CD4-positive, alpha-beta memory T cell (primary cell): ENCODE results near the gene TTC7B. TPM values are rescaled to one million over a fixed set of nuclear protein-coding genes. Genes with fewer than 3 reads are reported as not detected.

ENCODE experiments used
- CTCF ChIA-PET: fragments of 350-600 bp; sonication (Branson Sonifier 250); formaldehyde crosslinking; loops from one replicate; lab custom pipeline; 2021; ENCODE audit warnings: inconsistent platforms; ENCODE audit not compliant: partially characterized antibody; lab: Charles Lee
- POLR2A ChIA-PET: fragments of 350-600 bp; sonication (Branson Sonifier 250); formaldehyde crosslinking; loops from one replicate; lab custom pipeline; 2021; ENCODE audit not compliant: partially characterized antibody; lab: Charles Lee
- DNase-seq, 5 donors: peaks; one replicate each; pipeline versions ENCODE4 v3.0.0 to v3.0.0-alpha.2; 2020 to 2022; ENCODE audit warnings: mixed read lengths in 1 of 5
- H3K27ac ChIP-seq: one replicate; pipeline ENCODE4 v1.7.0; 2013; ENCODE audit warnings: low read depth, low read length
- H3K27me3 ChIP-seq: 2 replicates; pipeline ENCODE4 v1.7.0; 2013; ENCODE audit warnings: mild to moderate bottlenecking, low read length, moderate library complexity; ENCODE audit not compliant: insufficient read depth
- H3K36me3 ChIP-seq: 2 replicates; pipeline ENCODE4 v1.7.0; 2013; ENCODE audit warnings: mild to moderate bottlenecking, low read length, moderate library complexity; ENCODE audit not compliant: insufficient read depth
- H3K4me1 ChIP-seq: 2 replicates; pipeline ENCODE4 v1.7.0; 2013; ENCODE audit warnings: mild to moderate bottlenecking, low read length, moderate library complexity; ENCODE audit not compliant: insufficient read depth
- H3K4me3 ChIP-seq, 2 donors: one replicate each; pipeline ENCODE4 v1.7.0; 2013; ENCODE audit warnings: low read length in 2 of 2, mild to moderate bottlenecking in 1 of 2
- H3K9me3 ChIP-seq, 2 donors: one replicate each; pipeline ENCODE4 v1.7.0; 2013; ENCODE audit warnings: low read length in 2 of 2, control low read depth in 1 of 2; ENCODE audit not compliant: control insufficient read depth in 1 of 2
- H3K27ac Mint-ChIP-seq, 7 donors: one replicate each; pipeline ENCODE4 v1.8.0; 2020 to 2021; ENCODE audit warnings: mixed read lengths in 7 of 7, mild to moderate bottlenecking in 6 of 7, inconsistent platforms in 3 of 7, moderate library complexity in 3 of 7
- H3K27me3 Mint-ChIP-seq, 2 donors: one replicate each; pipeline ENCODE4 v1.8.0; 2020 to 2021; ENCODE audit warnings: mixed read lengths in 2 of 2
- H3K36me3 Mint-ChIP-seq, 2 donors: one replicate each; pipeline ENCODE4 v1.8.0; 2020 to 2021; ENCODE audit warnings: mixed read lengths in 2 of 2, inconsistent platforms in 1 of 2, mild to moderate bottlenecking in 1 of 2
- H3K4me1 Mint-ChIP-seq, 4 donors: one replicate each; pipeline ENCODE4 v1.8.0; 2020 to 2021; ENCODE audit warnings: mixed read lengths in 4 of 4, mild to moderate bottlenecking in 1 of 4
- H3K4me3 Mint-ChIP-seq, 8 donors: one replicate each; pipeline ENCODE4 v1.8.0; 2020 to 2021; ENCODE audit warnings: mixed read lengths in 8 of 8, mild to moderate bottlenecking in 7 of 8, moderate library complexity in 6 of 8, inconsistent platforms in 3 of 8
- H3K9me3 Mint-ChIP-seq, 8 donors: one replicate each; pipeline ENCODE4 v1.8.0; 2020 to 2021; ENCODE audit warnings: mixed read lengths in 8 of 8, mild to moderate bottlenecking in 5 of 8, inconsistent platforms in 3 of 8, moderate library complexity in 1 of 8
- intact Hi-C: fragments of 100-400 bp; cut with micrococcal nuclease; formaldehyde crosslinking; loops from one replicate; pipeline ENCODE4 v1.15.1; 2023
- polyA plus RNA-seq, 2 donors: library from polyadenylated mRNA; unstranded; fragments of 300-500 nt; fragmentation: Illumina TruSeq; gene quantifications; one replicate each; pipeline ENCODE4 v1.2.3, GENCODE V29; 2021
- total RNA-seq, 2 experiments: library from RNA; stranded (reverse); gene quantifications; one replicate each; pipeline ENCODE4 v1.2.3, GENCODE V29; 2021

Gene TTC7B
- total and polyA plus RNA-seq, 4 experiments from 2014 or later = 0.30 to 1.9 (median 1.5) TPM; not detected in 1

DNA sequence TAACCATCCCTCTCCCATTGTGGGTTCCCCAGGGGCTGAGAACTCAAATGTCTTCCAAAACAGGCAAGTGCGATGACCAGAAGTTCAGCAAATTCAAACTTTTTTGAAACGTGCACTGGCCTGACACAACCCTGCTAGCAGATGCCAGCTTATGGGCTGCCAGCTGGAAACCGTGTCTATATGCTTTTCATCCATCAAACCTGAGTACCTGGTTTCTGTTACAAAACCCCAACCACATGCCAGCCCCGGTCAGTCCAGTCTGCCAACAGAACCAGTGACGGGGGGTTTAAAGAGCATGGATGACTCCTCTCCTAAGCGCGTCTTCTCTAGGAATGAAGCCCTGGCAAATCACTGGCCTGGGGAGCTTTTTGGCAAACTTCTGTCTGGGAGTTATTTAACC lies 189.7 kb downstream of the TTC7B start:
- Histone ChIP-seq H3K27me3 (no peaks in the 10 kb centered on the region), H3K4me1 (no peaks in the 10 kb centered on the region), H3K27ac (no peak overlapping the region), H3K4me3 (no peak overlapping the region), H3K36me3 (no peaks in the 10 kb centered on the region), H3K9me3 (no peaks in the 10 kb centered on the region)
- CTCF ChIA-PET = no interaction called here
- DNase-seq = no peak
- no peak overlapping the region for H3K27ac Mint-ChIP-seq
- no peaks in the 10 kb centered on the region for H3K9me3 Mint-ChIP-seq
- POLR2A ChIA-PET = no interaction called here
- peaks cover 0 to 2% of the 10 kb centered on the region in 2 donors for H3K27me3 Mint-ChIP-seq
- intact Hi-C loops = no loop called here
- H3K4me1 Mint-ChIP-seq = no peaks in the 10 kb centered on the region
- H3K36me3 Mint-ChIP-seq = no peaks in the 10 kb centered on the region
- H3K4me3 Mint-ChIP-seq = no peak overlapping the region

DNA sequence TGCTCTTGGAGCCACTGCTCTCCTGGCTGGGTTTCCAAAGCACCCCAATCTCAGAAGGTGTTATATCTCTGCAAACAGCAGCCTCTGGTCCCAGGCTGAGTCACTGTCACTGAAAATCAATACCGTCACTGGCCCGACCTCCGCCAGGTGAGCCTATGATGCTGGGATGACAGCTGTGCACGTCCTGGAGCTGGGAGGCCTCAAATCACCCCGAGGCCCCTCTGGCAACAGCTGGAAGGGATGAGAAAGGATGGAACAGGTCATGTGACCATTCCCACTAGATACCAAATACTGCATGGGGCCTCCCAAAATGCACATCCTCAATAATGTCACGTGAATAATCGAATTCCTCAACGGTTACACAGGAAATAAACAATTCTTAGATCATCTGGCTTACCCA lies 190.8 kb downstream of the TTC7B start:
- no peak overlapping the region for H3K4me3 Mint-ChIP-seq
- intact Hi-C loops = no loop called here
- POLR2A ChIA-PET = no interaction called here
- H3K4me1 Mint-ChIP-seq = no peaks in the 10 kb centered on the region
- H3K9me3 Mint-ChIP-seq = no peaks in the 10 kb centered on the region
- Histone ChIP-seq H3K36me3 (no peaks in the 10 kb centered on the region), H3K4me1 (no peaks in the 10 kb centered on the region), H3K9me3 (no peaks in the 10 kb centered on the region), H3K27me3 (no peaks in the 10 kb centered on the region), H3K4me3 (no peak overlapping the region), H3K27ac (no peak overlapping the region)
- no peak overlapping the region for H3K27ac Mint-ChIP-seq
- H3K27me3 Mint-ChIP-seq = peaks cover 0 to 1% of the 10 kb centered on the region in 2 donors
- DNase-seq = no peak
- no peaks in the 10 kb centered on the region for H3K36me3 Mint-ChIP-seq
- CTCF ChIA-PET = no interaction called here

DNA sequence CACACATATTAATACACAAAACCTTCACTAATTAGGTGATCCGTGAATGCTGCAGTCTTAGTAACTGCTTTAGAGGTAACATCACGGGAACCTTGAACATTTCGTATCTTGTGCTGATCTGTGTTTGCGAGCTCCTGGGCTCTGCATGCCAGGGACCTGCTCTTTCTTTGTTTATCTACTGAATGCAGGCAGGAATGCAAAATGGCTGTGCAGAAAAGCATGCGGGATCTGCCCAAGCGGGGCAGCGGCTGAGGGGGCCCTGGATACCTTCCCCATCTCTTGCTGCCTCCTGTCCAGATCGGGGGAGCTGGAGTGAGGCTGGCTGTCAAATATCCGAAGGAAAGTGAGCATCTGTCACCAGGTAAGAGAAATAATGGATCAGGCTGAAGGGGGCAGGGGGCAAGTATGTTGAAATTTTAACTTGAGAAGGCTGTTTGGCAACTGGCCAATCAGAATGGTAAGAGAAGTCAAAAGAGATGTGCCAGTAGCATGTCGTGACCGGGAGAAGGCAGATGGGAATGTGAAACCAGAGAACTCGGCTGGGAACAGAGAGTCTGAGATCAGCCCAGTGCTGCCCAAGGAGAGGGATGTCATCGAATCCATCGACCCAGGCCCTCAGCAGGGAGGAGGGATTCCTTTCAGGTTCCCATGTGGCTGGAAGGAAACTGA lies 191.4 kb downstream of the TTC7B start:
- no peaks in the 10 kb centered on the region for H3K4me1 ChIP-seq
- DNase-seq = no peak
- H3K9me3 Mint-ChIP-seq = no peaks in the 10 kb centered on the region
- H3K27ac Mint-ChIP-seq = no peak overlapping the region
- intact Hi-C loops = no loop called here
- H3K4me3 Mint-ChIP-seq = no peak overlapping the region
- CTCF ChIA-PET = no interaction called here
- H3K27me3 ChIP-seq = no peaks in the 10 kb centered on the region
- no peaks in the 10 kb centered on the region for H3K27me3 Mint-ChIP-seq
- no peaks in the 10 kb centered on the region for H3K4me1 Mint-ChIP-seq
- no peaks in the 10 kb centered on the region for H3K9me3 ChIP-seq
- no peaks in the 10 kb centered on the region for H3K36me3 Mint-ChIP-seq
- POLR2A ChIA-PET = no interaction called here
- no peaks in the 10 kb centered on the region for H3K36me3 ChIP-seq
- H3K4me3 ChIP-seq = no peak overlapping the region
- H3K27ac ChIP-seq = no peak overlapping the region

DNA sequence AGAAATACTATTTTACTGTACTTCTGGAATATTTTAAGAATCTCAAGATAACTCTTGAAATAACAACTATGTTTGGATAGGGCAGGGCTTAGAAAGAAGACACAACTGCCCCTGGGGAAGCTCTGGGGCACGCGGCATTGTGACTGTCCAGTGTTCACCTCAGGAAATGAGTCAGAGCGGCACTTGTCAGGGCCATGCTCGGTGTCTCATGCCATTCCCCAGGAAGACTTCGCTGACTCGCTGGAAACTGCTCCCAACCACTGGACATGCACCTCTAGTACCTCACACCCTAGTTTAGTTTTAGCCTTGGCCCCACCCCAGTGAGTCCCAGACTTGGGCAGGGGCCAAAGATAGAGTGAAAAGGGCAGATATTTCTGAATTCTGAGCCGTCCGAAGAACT lies 192.0 kb downstream of the TTC7B start:
- no peak overlapping the region for H3K27ac ChIP-seq
- no peaks in the 10 kb centered on the region for H3K9me3 Mint-ChIP-seq
- H3K4me3 ChIP-seq = no peak overlapping the region
- no peaks in the 10 kb centered on the region for H3K9me3 ChIP-seq
- intact Hi-C loops = no loop called here
- no peaks in the 10 kb centered on the region for H3K36me3 Mint-ChIP-seq
- DNase-seq = no peak
- H3K4me1 Mint-ChIP-seq = no peaks in the 10 kb centered on the region
- CTCF ChIA-PET = no interaction called here
- no peak overlapping the region for H3K4me3 Mint-ChIP-seq
- no peaks in the 10 kb centered on the region for H3K27me3 Mint-ChIP-seq
- no peaks in the 10 kb centered on the region for H3K27me3 ChIP-seq
- H3K36me3 ChIP-seq = no peaks in the 10 kb centered on the region
- H3K27ac Mint-ChIP-seq = no peak overlapping the region
- POLR2A ChIA-PET = no interaction called here
- no peaks in the 10 kb centered on the region for H3K4me1 ChIP-seq

DNA sequence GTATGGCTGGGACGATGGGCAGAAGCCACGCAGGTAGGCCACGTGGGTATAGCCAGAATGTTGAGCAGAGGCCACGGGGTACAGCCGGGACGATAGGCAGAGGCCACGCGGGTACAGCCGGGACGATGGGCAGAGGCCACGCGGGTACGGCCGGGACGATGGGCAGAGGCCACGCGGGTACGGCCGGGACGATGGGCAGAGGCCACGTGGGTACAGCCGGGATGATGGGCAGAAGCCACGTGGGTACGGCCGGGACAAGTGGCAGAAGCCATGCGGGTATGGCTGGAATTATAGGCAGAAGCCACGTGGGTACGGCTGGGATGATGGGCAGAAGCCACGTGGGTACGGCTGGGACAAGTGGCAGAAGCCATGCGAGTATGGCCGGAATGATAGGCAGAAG lies 195.0 kb downstream of the TTC7B start:
- H3K27me3 ChIP-seq = no peaks in the 10 kb centered on the region
- H3K4me1 ChIP-seq = no peaks in the 10 kb centered on the region
- H3K9me3 ChIP-seq = no peaks in the 10 kb centered on the region
- Mint-ChIP-seq H3K4me1 (no peaks in the 10 kb centered on the region), H3K27me3 (no peaks in the 10 kb centered on the region), H3K4me3 (no peak overlapping the region), H3K9me3 (no peaks in the 10 kb centered on the region), H3K36me3 (no peaks in the 10 kb centered on the region), H3K27ac (no peak overlapping the region)
- DNase-seq = no peak
- intact Hi-C loops = no loop called here
- POLR2A ChIA-PET = no interaction called here
- no peaks in the 10 kb centered on the region for H3K36me3 ChIP-seq
- H3K27ac ChIP-seq = no peak overlapping the region
- no peak overlapping the region for H3K4me3 ChIP-seq
- CTCF ChIA-PET = no interaction called here

DNA sequence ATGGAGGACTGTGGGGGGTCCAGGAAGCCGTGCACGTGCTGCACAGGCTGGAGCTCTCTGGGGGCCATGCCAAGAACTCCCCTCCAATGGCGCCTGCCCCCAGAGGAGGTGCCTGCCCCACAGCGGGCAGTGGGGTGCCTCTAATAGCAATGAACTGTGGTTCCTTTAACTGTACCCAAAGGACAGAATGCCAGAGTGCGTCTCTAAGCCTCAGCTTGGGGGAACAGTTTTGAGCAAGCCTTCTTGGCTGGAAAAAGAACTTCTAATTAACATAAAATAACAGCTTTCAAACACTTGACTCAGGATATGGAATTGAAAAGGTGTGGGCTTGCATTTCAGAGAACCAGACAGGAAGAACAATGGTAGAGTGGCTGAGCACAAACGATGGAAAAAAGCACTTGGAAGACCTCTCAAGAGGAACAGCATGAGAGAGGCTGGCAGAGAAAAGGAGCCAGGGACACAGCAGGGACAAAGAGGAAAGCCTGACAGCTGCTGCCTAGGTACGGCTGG lies 195.6 kb downstream of the TTC7B start:
- ChIA-PET POLR2A (no interaction called here), CTCF (no interaction called here)
- intact Hi-C loops = no loop called here
- Mint-ChIP-seq H3K36me3 (no peaks in the 10 kb centered on the region), H3K27me3 (no peaks in the 10 kb centered on the region), H3K4me1 (no peaks in the 10 kb centered on the region), H3K4me3 (no peak overlapping the region), H3K9me3 (no peaks in the 10 kb centered on the region), H3K27ac (no peak overlapping the region)
- no peak for DNase-seq
- Histone ChIP-seq H3K27me3 (no peaks in the 10 kb centered on the region), H3K27ac (no peak overlapping the region), H3K36me3 (no peaks in the 10 kb centered on the region), H3K9me3 (no peaks in the 10 kb centered on the region), H3K4me3 (no peak overlapping the region), H3K4me1 (no peaks in the 10 kb centered on the region)

DNA sequence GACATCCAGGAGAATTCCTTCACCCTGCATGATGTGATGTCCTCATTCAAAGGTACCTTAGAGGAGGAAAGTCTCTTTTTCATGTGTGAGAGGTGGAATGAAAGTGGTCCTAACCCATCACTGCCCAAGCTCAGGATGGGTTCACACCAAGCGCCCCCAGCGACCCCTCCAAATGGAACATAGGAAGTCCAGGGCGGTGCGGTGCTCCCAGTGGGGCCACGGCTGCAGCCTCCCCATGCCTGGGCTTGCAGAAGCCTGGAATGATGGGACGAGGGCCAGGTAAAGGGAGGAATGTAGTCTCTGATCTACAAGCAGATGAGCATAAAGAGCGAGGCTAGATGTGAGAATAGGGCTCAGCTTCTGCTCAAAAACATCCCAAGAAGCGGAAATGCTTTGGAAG lies 196.3 kb downstream of the TTC7B start:
- Histone ChIP-seq H3K27me3 (no peaks in the 10 kb centered on the region), H3K9me3 (no peaks in the 10 kb centered on the region), H3K27ac (no peak overlapping the region), H3K4me1 (no peaks in the 10 kb centered on the region), H3K36me3 (no peaks in the 10 kb centered on the region), H3K4me3 (no peak overlapping the region)
- intact Hi-C loops = no loop called here
- Mint-ChIP-seq H3K27ac (no peak overlapping the region), H3K9me3 (no peaks in the 10 kb centered on the region), H3K36me3 (no peaks in the 10 kb centered on the region), H3K4me1 (no peaks in the 10 kb centered on the region), H3K27me3 (no peaks in the 10 kb centered on the region), H3K4me3 (no peak overlapping the region)
- ChIA-PET POLR2A (no interaction called here), CTCF (no interaction called here)
- no peak for DNase-seq
